Epithelial cell of esophagus (primary cell): ENCODE results near the gene BCAT1.

Source experiments
- DNase-seq: peaks from one replicate; pipeline ENCODE4 v3.0.0; 2010; ENCODE audit warnings: low read depth
- H3K4me3 ChIP-seq: 2 replicates; pipeline ENCODE4 v1.5.1; 2011; ENCODE audit warnings: mild to moderate bottlenecking, low read length, control low read depth
- CTCF ChIP-seq: IDR thresholded peaks from 2 replicates; pipeline ENCODE4 v1.5.1; 2011; ENCODE audit warnings: low read depth, mild to moderate bottlenecking, low read length, control low read depth, inconsistent platforms; ENCODE audit not compliant: insufficient read depth; ENCODE audit errors: missing control alignments

The BCAT1 gene

GRCh38 chr12:24977060-24977459, 28.2 kb upstream of the BCAT1 start:
- no peak for DNase-seq
- H3K4me3 ChIP-seq = no peak overlapping the region
- TF ChIP-seq CTCF = no peak

- TF ChIP-seq CTCF = no peak
- no peak overlapping the region for H3K4me3 ChIP-seq
- DNase-seq = no peak
Observed at GRCh38 chr12:24975425-24975824, 26.5 kb upstream of the BCAT1 start.

GRCh38 chr12:24974216-24974615, 25.3 kb upstream of the BCAT1 start:
- TF ChIP-seq CTCF = no peak
- H3K4me3 ChIP-seq = no peak overlapping the region
- DNase-seq = no peak

GRCh38 chr12:24972078-24972477, 23.2 kb upstream of the BCAT1 start:
- DNase-seq = no peak
- no peak for TF ChIP-seq CTCF
- no peak overlapping the region for H3K4me3 ChIP-seq

- H3K4me3 ChIP-seq = no peak overlapping the region
- no peak for TF ChIP-seq CTCF
- no peak for DNase-seq
Observed at GRCh38 chr12:24970177-24970576, 21.3 kb upstream of the BCAT1 start.

- H3K4me3 ChIP-seq = no peak overlapping the region
- DNase-seq = no peak
- no peak for TF ChIP-seq CTCF
Observed at GRCh38 chr12:24966951-24967564, 18.2 kb upstream of the BCAT1 start.

GRCh38 chr12:24964342-24964741, 15.4 kb upstream of the BCAT1 start:
- no peak for TF ChIP-seq CTCF
- H3K4me3 ChIP-seq = no peak overlapping the region
- no peak for DNase-seq
